Measurements from ENCODE around the gene PARM1. TPM values are rescaled to one million over a fixed set of nuclear protein-coding genes. Genes with fewer than 3 reads are reported as not detected.

PARM1 gene
- total RNA-seq, 2 donors from 2014 or later = 0.11 TPM; not detected in 1

DNA sequence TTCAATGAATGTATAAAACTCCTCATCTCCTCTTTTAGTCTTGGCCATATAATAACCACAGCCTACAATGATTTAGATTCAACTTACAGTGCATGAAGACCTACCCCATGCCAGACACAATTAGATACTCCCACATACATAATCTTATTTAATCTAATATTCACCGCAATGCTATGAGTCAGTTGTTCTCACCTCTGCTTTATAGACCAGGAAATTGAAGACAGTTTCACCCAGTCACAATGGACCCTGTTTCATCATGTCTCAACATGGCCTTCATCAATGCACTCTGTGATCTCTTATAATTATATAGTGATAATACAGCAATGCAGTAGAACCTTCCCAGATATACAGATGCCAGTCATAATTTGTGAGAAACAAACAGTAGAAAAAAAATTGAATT, 148.6 kb downstream of the PARM1 start:
- peaks cover 5% of the 10 kb centered on the region for H3K27me3 Mint-ChIP-seq
- peaks cover 8% of the 10 kb centered on the region for H3K9me3 Mint-ChIP-seq
- H3K4me3 Mint-ChIP-seq = no peak overlapping the region
- H3K27ac Mint-ChIP-seq = no peak overlapping the region
- ATAC-seq (replicated peaks) = no peak
- no peaks in the 10 kb centered on the region for H3K36me3 Mint-ChIP-seq (ENCODE audit: low read depth)
- no peaks in the 10 kb centered on the region for H3K4me1 Mint-ChIP-seq

DNA sequence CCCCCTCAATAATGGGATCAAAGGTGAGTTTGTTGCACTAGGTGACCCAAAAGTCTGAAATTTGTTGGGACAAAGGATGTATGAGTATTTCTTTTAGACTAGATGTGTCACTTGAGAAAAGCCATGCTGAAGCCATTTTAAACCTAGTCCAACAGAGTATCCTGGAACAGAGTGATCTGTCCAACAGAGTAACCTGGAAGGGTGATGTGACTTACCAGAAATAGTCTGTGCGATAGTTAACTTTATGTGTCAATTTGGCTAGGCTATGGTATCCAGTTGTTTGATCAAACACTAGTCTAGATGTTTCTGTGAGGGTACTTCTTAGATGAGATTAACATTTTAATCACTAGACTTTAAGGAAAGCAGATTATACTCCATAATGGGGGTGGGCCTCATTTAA, 154.5 kb downstream of the PARM1 start:
- Mint-ChIP-seq H3K9me3 (peaks cover 7% of the 10 kb centered on the region), H3K36me3 (ENCODE audit: low read depth) (no peaks in the 10 kb centered on the region), H3K27ac (no peak overlapping the region), H3K4me1 (no peaks in the 10 kb centered on the region), H3K4me3 (no peak overlapping the region), H3K27me3 (peaks cover 3% of the 10 kb centered on the region)
- no peak for ATAC-seq (replicated peaks)

DNA sequence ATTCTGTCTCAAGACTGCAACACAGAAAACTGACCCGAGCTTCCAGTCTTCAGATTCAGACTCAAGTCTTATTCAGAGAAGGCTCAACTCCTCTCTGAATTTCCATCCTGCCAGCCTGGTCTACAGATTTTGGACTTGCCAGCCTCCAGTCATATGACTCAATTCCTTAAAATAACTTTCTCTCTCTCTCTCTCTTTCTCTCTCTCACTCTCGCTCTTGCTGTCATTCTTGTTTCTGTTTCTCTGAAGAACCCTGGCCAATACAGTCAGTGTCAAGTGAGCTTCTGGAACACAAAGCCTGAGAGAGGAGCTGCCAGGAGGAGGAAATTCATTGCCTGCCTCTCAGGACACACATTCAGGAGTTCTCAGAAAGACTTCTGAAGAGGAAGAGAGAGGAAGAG, 154.9 kb downstream of the PARM1 start:
- Mint-ChIP-seq H3K27me3 (peaks cover 3% of the 10 kb centered on the region), H3K4me3 (no peak overlapping the region), H3K4me1 (no peaks in the 10 kb centered on the region), H3K36me3 (ENCODE audit: low read depth) (no peaks in the 10 kb centered on the region), H3K27ac (no peak overlapping the region), H3K9me3 (peaks cover 10% of the 10 kb centered on the region)
- no peak for ATAC-seq (replicated peaks)

DNA sequence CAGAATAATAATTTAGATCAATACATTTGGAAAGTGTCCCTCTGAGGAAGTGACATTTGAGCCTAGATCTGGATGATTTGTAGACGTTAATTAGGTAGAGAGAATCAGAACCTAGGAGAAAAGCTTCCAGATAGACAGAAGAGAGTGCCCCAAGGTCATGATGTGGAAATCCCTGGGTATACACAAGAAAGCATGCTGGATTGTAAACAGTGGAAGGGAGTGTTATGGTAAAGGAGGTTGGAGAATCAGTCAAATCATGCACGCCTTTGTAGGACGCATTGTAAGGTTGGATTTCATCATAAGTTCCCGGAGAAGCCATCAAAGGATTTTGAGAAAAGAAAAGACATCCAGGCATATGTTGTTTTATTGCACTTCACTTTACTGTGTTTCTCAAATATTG, 156.3 kb downstream of the PARM1 start:
- ATAC-seq (replicated peaks) = no peak
- Mint-ChIP-seq H3K9me3 (peaks cover 11% of the 10 kb centered on the region), H3K4me3 (no peak overlapping the region), H3K36me3 (ENCODE audit: low read depth) (no peaks in the 10 kb centered on the region), H3K27me3 (peaks cover 3% of the 10 kb centered on the region), H3K4me1 (no peaks in the 10 kb centered on the region), H3K27ac (no peak overlapping the region)

DNA sequence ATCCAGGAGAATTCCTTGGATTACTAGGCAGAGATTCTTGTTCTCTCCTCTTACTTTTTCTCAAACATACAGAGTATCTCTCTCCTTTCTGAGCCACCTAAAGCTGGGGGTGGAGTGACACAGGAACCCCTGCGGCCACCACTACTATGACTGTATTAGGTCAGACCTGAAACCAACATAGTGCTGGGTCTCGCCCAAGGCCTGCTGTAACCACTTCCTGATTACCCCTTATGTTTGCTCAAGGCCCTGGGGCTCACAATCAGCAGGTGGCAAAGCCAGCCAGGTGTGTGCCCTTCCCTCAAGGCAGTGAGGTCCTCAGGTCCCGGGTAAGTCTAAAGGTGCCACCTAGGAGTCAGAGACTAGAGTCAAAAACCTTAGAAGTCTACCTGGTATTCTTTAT, 166.4 kb downstream of the PARM1 start:
- ATAC-seq (replicated peaks) = no peak
- H3K36me3 Mint-ChIP-seq (ENCODE audit: low read depth) = no peaks in the 10 kb centered on the region
- peaks cover 10% of the 10 kb centered on the region for H3K9me3 Mint-ChIP-seq
- H3K4me3 Mint-ChIP-seq = no peak overlapping the region
- H3K27me3 Mint-ChIP-seq = peaks cover 3% of the 10 kb centered on the region
- H3K27ac Mint-ChIP-seq = no peak overlapping the region
- no peaks in the 10 kb centered on the region for H3K4me1 Mint-ChIP-seq

Other genes with a start within 250 kb of the PARM1 start
- not detected for gene BTC, start 138.6 kb upstream of the PARM1 start, total RNA-seq

All from activated T-helper 17 cell treated with anti-CD3 and anti-CD28 coated beads, Interleukin-2, amount 50 U/mL, for 72 hours (primary cell).